OCI-M2 (cell line): ENCODE data around the gene ZNF189.

ENCODE experiments used
- DNase-seq: peaks from one replicate; lab custom pipeline; 2025; ENCODE audit not compliant: unreplicated experiment; lab: John Stamatoyannopoulos, UW

ZNF189 gene

DNA sequence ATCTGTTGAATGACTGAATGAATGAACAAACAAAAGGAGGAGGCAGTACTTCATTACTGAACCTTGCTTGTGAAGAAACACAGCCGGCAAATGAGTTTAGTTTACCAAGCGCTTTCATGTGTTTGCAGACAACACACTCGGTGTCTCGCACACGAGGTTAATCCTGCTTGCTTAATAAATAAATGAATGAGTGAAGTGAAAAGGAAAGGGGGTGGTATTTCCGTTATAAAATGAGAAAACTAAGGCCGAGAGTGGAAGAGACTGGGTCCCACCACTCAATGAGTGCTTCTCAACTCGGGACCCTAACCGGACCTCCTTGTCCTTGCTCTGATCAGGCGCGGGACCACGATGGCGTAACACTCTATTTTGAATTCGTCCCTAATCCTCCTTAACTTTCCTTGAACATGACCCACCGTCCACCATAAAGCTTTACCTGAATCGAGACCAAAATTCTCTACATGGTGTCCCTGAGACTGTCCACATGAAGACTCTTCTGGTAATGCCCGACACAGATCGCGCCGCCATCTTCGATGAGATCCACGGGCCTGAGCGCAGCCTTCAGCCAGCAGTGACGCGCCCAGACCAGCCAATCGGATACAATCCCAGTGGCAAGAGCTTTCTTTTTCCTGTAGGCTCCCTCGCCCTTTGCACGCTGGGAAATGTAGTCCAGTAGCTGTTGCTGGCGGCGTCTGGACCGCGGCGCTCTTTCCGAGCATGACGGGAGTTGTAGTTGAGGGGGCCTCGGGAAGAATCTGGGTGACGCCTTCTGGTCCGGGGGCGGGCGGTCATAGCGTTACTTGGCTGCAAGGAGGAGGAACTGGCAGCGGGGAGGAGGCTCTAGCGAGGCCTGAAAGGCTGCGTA lies at the start of gene ZNF189, which contains the start of gene MRPL50:
ZNF189 (plus strand) TSS at position 784 of the 862 bp plus-strand sequence. CDS start 306 bp downstream, outside the sequence.
MRPL50 (minus strand) TSS at position 551 of the 862 bp plus-strand sequence; CDS start at position 525, 26 bp downstream.
- peak; percentile 68 for DNase-seq

DNA sequence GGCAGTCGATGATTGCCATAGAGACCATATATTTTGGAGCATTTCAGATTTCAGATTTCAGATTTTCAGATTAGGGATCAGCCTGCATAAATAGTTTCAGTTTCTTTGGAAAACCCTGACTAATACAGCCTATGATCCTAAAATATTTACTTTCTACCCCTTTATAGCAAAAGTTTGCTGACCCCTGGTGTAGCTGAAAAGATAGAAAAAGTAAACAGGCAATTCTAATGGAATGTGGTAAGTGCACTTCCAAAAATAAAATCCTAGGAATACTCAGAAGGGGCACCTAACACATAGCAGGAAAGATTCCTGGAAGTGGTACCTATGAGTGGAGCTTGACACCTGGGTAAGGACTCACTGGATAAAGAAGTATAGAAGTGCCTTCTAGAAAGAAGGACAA lies 48.4 kb upstream of the ZNF189 start:
- no peak for DNase-seq

GRCh38 chr9:101352892-101353463 lies 45.7 kb upstream of the ZNF189 start:
- DNase-seq, result no peak

DNA sequence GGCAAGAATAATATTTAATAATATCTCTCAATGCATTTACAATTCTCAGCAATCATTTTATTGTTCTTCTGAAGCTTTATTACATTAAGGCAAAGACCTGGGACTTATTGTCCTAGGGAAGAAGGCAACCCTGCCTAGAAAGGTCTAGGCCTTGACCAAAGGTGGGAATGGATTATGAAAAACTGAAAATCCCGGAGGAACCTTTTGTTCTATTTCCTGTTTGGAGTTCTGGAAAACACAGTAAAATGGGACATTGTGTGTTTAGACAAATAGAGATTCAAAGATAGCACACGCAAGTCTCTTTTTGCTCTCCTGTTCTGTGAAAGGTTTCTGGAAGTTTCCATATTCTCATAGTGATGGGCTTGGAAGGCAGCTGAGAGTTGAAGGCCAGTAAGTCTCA lies 45.0 kb upstream of the ZNF189 start:
- DNase-seq, result no peak

GRCh38 chr9:101354143-101354764 lies 44.4 kb upstream of the ZNF189 start:
- DNase-seq, result no peak

DNA sequence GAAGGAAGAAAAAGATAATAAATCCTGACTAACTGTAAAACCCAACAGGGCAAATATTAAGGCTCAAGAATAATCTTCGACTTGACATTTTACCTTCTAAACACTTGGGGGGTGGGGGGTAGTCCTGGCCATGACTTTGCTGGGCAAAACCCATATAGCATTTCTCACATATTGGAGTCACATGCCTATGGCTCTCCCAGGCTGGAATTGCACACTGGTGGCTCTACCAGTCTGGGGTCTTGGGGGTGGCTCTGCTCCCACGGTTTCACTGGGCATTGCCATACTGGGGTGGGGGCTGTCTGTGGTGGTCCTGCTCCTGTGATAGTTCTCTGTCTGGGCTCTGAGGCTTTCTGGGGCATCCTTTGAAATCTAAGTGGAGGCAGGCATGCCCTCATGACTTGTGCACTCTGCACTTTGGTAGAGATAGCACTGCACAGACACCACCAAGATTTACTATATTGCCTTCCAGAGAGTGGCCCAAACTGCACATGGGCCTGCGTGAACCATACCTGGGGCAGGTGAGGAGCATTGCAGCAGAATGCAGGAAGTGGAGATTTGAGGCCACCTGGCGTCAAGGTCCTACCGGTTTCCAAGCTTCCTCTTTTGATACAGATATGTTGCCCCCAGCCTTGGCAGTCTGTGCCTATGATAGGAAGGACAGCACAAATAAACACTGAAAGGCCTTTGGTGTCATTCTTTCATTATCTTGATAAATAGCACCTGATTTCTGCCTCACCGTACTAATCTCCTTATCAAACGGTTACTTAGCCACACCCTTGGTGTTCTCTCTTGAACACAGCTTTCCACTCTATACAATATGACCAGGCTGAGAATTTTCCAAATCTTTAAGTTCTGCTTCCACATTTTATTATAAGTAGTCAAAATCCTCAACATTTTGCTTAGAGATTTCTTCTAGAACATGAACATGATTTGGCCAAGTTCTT lies 43.6 kb upstream of the ZNF189 start:
- no peak for DNase-seq

DNA sequence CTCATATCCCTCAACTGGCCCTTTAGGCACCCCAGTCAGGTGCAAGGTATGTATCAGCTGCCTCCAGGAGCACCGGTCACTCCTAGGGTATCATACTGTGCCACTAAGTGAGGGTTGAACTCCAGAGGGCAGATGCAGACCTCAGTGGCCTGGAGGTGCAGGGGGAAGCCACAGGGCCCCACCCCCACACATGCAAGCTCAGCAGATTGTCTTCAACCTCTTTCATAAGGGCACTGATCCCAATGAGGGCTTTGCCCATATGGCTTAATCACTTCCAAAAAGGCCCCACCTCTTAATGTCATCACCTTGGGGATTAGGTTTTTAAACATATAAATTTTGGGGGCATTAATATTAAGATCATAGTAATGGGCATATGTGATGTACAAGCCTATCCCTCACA lies 42.0 kb upstream of the ZNF189 start:
- DNase-seq, result no peak

DNA sequence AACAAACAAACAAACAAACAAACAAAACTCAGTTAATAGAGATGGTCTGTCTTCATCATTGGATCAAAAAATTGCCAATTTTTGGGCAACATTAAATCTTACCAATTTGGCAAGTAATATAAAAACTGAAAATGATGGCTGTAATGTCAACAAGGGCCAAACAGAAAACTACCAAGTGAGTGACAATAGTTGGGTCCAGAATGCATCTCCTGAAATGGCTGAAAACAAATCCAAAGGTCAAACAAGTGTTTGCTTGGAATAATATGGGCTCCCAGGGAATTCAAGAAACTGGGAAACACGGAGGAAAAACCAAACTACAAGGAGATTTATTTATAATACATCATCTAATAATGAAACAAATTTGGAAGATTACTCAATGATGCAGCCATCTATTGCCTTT lies 39.0 kb upstream of the ZNF189 start:
- DNase-seq, result no peak

GRCh38 chr9:101360647-101361046 lies 38.0 kb upstream of the ZNF189 start:
- DNase-seq, result no peak

- DNase-seq, result no peak
Measured at GRCh38 chr9:101362450-101362849, 36.2 kb upstream of the ZNF189 start.

DNA sequence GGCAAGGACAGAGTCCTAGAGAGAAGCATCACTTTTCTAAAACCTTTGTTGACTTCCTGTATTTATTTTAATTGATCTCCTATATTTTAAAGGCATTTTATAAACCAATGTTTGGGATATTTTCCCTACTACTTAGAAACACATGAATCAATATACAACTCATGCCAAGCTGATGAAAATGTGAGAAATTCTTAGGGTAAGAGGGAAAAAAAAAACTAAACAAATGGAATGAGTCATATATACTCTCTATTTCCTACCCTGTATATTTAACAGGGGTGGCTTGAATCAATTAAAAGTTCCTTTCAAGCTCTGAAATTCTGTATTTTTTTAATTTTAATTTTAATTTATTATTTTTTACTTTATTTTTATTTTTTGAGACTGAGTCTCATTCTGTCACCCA lies 33.5 kb upstream of the ZNF189 start:
- no peak for DNase-seq

DNA sequence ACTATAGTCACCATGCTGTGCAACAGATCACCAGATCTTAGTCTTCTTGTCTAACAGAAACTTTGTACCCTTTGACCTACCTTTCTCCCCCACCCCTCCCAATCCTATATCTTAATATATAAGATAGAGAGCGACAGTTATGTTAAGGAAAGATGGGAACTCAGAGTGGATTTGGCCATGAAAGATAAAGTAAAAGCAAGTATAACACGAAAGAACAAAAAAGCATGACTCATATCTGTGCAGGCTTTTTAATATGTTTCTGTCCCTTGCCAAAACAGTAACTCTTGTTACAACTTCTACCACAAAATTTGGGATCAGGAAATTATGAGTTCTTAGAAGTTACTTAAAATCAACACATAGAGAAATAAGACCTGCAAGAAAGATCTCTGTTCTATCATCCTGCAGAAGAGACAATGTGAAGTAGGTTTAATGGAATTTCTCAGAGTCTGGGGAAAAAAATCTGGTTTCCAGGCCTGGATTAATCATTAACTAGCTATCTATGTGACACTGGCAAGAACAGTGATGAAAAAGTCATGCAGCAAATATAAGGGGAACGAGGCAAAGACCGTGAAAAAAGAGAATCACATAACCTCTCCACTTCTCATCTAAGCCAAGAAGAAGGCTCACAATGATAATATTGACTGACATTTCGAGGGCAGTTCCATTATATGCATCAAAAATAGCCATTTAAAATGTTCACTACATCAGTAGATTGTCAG lies 32.5 kb upstream of the ZNF189 start:
- DNase-seq, result no peak

DNA sequence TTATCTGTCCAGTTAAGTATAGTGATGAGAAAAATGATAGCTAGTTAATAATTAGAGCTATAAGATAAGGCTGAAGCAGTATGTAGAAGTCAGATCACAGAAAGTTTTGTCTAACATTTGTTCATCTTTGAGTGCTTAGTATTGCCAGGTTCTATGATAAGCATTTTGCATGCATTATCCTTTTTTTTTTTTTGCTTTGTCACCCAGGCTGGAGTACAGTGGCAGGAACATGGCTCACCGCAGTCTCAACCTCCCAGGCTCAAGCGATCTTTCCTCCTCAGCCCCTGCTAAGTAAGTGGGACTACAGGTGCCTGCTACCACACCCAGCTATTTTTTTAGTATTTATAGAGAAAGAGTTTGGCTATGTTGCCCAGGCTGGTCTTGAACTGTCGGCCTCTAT lies 31.3 kb upstream of the ZNF189 start:
- DNase-seq, result no peak

DNA sequence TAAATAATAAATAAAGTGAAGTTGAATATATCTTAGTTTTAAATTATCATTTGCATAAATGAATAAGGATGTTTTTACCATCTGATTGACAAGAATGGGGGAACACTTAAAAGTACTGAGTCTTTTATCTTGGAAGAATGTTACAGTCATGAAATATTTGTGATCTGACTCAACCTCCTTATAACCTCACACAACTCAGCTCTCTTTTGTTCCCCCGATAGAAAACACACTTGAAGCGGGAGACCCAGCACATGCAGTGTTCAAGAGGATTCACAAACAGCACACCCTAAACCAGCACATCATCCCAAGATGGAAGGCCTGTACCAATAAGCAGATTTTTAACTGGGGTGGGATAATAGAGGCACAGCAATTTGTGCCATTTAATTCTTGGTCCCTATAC lies 29.4 kb upstream of the ZNF189 start:
- no peak for DNase-seq

- no peak for DNase-seq
Measured at GRCh38 chr9:101369884-101370531, 28.6 kb upstream of the ZNF189 start.

DNA sequence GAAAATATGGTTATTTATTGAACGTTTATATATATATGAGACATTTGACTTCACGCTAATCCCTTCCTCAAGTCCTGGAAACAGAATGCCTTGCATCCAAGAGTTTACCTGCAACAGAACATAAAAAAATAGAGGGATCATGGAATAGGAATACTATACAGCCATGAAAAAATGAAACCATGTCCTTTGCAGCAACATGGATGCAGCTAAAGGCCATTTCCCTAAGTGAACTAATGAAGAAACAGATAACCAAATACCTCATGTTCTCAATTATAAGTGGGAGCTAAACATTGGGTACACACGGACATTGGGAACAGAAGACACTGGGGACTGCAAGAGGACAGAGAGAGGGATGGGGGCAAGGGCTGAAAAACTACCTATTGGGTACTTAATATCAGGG lies 26.8 kb upstream of the ZNF189 start:
- no peak for DNase-seq

GRCh38 chr9:101372327-101373118 lies 26.1 kb upstream of the ZNF189 start:
- no peak for DNase-seq

DNA sequence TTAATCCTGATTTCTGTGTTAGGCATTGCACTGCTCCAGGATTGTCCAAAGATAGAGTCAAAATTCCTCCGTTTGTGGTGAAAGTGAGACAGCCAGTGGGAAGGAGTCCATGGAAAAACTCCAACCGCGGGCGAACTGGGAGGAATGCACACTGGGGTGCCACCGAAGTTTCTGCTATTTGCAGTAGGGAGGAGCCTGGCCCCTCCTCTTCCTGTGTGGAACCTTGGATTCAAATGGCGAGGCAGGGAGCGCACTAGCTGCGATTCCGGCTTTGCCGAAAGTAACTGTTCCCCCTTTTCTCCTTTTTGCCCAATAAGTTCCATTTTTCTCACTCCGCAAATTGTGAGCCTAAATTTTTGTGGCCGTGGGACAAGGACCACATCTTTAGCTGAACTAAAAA lies 23.1 kb upstream of the ZNF189 start:
- DNase-seq, result no peak
